HepG2 (cell line): ENCODE measurements around the gene LSM2. TPM values are rescaled to one million over a fixed set of nuclear protein-coding genes. Genes with fewer than 3 reads are reported as not detected.

Experiments
- CC2D1A ChIP-seq: sonication (generic); formaldehyde crosslinking; IDR thresholded peaks from 2 replicates; pipeline ENCODE4 v1.8.1; 2023; ENCODE audit warnings: mild to moderate bottlenecking, missing genetic modification reagents
- EHMT2 ChIP-seq: fragments of 200-600 bp; sonication (generic); IDR thresholded peaks from 2 replicates; pipeline ENCODE4 v1.7.0; 2017; ENCODE audit warnings: antibody characterized with exemption, low read depth, low read length, borderline replicate concordance
- HOXA7 ChIP-seq: sonication (generic); formaldehyde crosslinking; IDR thresholded peaks from 2 replicates; pipeline ENCODE4 v1.8.1; 2022; ENCODE audit warnings: mild to moderate bottlenecking, missing genetic modification reagents, moderate library complexity
- TBX3 ChIP-seq: fragments of 450-650 bp; IDR thresholded peaks from 2 replicates; pipeline ENCODE4 v1.6.1; 2017; ENCODE audit warnings: antibody characterized with exemption, mild to moderate bottlenecking, inconsistent platforms, borderline replicate concordance
- ZNF232 ChIP-seq: sonication (generic); formaldehyde crosslinking; IDR thresholded peaks from 2 replicates; pipeline ENCODE4 v1.4.0; 2020; ENCODE audit warnings: missing genetic modification reagents, borderline replicate concordance
- ZNF317 ChIP-seq: sonication (generic); formaldehyde crosslinking; IDR thresholded peaks from 2 replicates; pipeline ENCODE4 v1.5.0; 2020; ENCODE audit warnings: mild to moderate bottlenecking, missing genetic modification reagents
- ZNF615 ChIP-seq: sonication (generic); formaldehyde crosslinking; IDR thresholded peaks from 2 replicates; pipeline ENCODE4 v1.5.0; 2020; ENCODE audit warnings: mild to moderate bottlenecking, missing genetic modification reagents, borderline replicate concordance
- ZNF737 ChIP-seq: sonication (generic); formaldehyde crosslinking; IDR thresholded peaks from 2 replicates; pipeline ENCODE4 v1.5.0; 2020; ENCODE audit warnings: missing genetic modification reagents, mild to moderate bottlenecking, borderline replicate concordance
- ZNF766 ChIP-seq: sonication (generic); formaldehyde crosslinking; IDR thresholded peaks from 2 replicates; pipeline ENCODE4 v1.5.0; 2020; ENCODE audit warnings: missing genetic modification reagents, borderline replicate concordance
- polyA plus RNA-seq, 8 experiments: library from polyadenylated mRNA; depleted of rRNA in 3 of 8; stranded (reverse) in 7 of 8; unstranded in 1 of 8; fragments of >200 nt; fragmentation: Illumina TruSeq in 4 of 8; extraction: Trizol in 4 of 8; gene quantifications; 2 replicates each; pipeline versions ENCODE4 v1.2.1 to v1.2.3, GENCODE V29; 2011 to 2016; ENCODE audit warnings: low read depth in 4 of 8, missing spikeins in 1 of 8, mixed read lengths in 1 of 8; ENCODE audit not compliant: insufficient read depth in 1 of 8
- total RNA-seq, 5 experiments: library from RNA; depleted of rRNA; stranded (reverse); fragments of >200 nt; fragmentation: Illumina TruSeq; extraction: Trizol; gene quantifications; 2 replicates each; pipeline ENCODE4 v1.2.3, GENCODE V29; 2016; ENCODE audit warnings: low read depth in 1 of 5
- TF ChIP-seq, protein P1 (sequence below): sonication (generic); formaldehyde crosslinking; IDR thresholded peaks from 2 replicates; pipeline ENCODE4 v1.9.0; 2021; ENCODE audit warnings: mild to moderate bottlenecking, missing genetic modification reagents
- TF ChIP-seq, protein P2 (sequence below): sonication (generic); formaldehyde crosslinking; IDR thresholded peaks from 2 replicates; pipeline ENCODE4 v1.4.0; 2020; ENCODE audit warnings: missing genetic modification reagents
- TF ChIP-seq, protein P3 (sequence below): sonication (generic); formaldehyde crosslinking; IDR thresholded peaks from 2 replicates; pipeline ENCODE4 v1.5.0; 2020; ENCODE audit warnings: mild to moderate bottlenecking, missing genetic modification reagents
- TF ChIP-seq, protein P4 (sequence below): IDR thresholded peaks from 2 replicates; pipeline ENCODE4 v1.6.1; 2012; ENCODE audit warnings: low read length, improper control_type of control experiment

The LSM2 gene
- total and polyA plus RNA-seq, 2 of the 13 experiments (the other 11 are each of a cell fraction or from before 2014, with no cell fraction given): 69.4 to 90.5 TPM

DNA sequence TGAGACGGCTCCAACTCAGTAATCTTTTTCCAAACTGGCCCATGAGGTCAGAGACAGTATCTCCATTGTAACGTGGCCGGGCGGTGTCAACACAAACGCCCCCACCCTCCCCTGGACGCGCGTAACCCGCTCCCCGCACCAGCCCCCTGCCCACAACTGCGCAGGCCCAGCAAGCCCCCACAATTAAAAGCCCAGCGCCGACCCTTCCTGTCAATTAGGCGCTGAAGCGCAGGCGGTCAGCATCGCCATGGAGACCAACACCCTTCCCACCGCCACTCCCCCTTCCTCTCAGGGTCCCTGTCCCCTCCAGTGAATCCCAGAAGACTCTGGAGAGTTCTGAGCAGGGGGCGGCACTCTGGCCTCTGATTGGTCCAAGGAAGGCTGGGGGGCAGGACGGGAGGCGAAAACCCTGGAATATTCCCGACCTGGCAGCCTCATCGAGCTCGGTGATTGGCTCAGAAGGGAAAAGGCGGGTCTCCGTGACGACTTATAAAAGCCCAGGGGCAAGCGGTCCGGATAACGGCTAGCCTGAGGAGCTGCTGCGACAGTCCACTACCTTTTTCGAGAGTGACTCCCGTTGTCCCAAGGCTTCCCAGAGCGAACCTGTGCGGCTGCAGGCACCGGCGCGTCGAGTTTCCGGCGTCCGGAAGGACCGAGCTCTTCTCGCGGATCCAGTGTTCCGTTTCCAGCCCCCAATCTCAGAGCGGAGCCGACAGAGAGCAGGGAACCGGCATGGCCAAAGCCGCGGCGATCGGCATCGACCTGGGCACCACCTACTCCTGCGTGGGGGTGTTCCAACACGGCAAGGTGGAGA is 8.5 kb upstream of the LSM2 start, which contains the start of the genes HSPA1A and HSPA1L (continued):
- TF ChIP-seq, protein P1, sequence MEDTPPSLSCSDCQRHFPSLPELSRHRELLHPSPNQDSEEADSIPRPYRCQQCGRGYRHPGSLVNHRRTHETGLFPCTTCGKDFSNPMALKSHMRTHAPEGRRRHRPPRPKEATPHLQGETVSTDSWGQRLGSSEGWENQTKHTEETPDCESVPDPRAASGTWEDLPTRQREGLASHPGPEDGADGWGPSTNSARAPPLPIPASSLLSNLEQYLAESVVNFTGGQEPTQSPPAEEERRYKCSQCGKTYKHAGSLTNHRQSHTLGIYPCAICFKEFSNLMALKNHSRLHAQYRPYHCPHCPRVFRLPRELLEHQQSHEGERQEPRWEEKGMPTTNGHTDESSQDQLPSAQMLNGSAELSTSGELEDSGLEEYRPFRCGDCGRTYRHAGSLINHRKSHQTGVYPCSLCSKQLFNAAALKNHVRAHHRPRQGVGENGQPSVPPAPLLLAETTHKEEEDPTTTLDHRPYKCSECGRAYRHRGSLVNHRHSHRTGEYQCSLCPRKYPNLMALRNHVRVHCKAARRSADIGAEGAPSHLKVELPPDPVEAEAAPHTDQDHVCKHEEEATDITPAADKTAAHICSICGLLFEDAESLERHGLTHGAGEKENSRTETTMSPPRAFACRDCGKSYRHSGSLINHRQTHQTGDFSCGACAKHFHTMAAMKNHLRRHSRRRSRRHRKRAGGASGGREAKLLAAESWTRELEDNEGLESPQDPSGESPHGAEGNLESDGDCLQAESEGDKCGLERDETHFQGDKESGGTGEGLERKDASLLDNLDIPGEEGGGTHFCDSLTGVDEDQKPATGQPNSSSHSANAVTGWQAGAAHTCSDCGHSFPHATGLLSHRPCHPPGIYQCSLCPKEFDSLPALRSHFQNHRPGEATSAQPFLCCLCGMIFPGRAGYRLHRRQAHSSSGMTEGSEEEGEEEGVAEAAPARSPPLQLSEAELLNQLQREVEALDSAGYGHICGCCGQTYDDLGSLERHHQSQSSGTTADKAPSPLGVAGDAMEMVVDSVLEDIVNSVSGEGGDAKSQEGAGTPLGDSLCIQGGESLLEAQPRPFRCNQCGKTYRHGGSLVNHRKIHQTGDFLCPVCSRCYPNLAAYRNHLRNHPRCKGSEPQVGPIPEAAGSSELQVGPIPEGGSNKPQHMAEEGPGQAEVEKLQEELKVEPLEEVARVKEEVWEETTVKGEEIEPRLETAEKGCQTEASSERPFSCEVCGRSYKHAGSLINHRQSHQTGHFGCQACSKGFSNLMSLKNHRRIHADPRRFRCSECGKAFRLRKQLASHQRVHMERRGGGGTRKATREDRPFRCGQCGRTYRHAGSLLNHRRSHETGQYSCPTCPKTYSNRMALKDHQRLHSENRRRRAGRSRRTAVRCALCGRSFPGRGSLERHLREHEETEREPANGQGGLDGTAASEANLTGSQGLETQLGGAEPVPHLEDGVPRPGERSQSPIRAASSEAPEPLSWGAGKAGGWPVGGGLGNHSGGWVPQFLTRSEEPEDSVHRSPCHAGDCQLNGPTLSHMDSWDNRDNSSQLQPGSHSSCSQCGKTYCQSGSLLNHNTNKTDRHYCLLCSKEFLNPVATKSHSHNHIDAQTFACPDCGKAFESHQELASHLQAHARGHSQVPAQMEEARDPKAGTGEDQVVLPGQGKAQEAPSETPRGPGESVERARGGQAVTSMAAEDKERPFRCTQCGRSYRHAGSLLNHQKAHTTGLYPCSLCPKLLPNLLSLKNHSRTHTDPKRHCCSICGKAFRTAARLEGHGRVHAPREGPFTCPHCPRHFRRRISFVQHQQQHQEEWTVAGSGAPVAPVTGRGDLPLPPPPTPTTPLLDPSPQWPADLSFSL (CRISPR knock-in tag): no peak
- peak; percentile 75; the same call in 1 of the 2 replicates for TF ChIP-seq ZNF232 (CRISPR knock-in tag)
- TF ChIP-seq, protein P2, sequence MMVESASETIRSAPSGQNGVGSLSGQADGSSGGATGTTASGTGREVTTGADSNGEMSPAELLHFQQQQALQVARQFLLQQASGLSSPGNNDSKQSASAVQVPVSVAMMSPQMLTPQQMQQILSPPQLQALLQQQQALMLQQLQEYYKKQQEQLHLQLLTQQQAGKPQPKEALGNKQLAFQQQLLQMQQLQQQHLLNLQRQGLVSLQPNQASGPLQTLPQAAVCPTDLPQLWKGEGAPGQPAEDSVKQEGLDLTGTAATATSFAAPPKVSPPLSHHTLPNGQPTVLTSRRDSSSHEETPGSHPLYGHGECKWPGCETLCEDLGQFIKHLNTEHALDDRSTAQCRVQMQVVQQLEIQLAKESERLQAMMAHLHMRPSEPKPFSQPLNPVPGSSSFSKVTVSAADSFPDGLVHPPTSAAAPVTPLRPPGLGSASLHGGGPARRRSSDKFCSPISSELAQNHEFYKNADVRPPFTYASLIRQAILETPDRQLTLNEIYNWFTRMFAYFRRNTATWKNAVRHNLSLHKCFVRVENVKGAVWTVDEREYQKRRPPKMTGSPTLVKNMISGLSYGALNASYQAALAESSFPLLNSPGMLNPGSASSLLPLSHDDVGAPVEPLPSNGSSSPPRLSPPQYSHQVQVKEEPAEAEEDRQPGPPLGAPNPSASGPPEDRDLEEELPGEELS (CRISPR knock-in tag): no peak
- no peak for TF ChIP-seq ZNF737 (CRISPR knock-in tag)
- no peak for TF ChIP-seq HOXA7 (CRISPR knock-in tag)
- TF ChIP-seq ZNF317: peak; percentile 32; the same call in 1 of the 2 replicates
- no peak for TF ChIP-seq CC2D1A (CRISPR knock-in tag)
- TF ChIP-seq, protein P3, sequence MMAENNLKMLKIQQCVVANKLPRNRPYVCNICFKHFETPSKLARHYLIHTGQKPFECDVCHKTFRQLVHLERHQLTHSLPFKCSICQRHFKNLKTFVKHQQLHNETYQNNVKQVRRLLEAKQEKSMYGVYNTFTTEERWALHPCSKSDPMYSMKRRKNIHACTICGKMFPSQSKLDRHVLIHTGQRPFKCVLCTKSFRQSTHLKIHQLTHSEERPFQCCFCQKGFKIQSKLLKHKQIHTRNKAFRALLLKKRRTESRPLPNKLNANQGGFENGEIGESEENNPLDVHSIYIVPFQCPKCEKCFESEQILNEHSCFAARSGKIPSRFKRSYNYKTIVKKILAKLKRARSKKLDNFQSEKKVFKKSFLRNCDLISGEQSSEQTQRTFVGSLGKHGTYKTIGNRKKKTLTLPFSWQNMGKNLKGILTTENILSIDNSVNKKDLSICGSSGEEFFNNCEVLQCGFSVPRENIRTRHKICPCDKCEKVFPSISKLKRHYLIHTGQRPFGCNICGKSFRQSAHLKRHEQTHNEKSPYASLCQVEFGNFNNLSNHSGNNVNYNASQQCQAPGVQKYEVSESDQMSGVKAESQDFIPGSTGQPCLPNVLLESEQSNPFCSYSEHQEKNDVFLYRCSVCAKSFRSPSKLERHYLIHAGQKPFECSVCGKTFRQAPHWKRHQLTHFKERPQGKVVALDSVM (CRISPR knock-in tag): no peak
- TF ChIP-seq, protein P4, sequence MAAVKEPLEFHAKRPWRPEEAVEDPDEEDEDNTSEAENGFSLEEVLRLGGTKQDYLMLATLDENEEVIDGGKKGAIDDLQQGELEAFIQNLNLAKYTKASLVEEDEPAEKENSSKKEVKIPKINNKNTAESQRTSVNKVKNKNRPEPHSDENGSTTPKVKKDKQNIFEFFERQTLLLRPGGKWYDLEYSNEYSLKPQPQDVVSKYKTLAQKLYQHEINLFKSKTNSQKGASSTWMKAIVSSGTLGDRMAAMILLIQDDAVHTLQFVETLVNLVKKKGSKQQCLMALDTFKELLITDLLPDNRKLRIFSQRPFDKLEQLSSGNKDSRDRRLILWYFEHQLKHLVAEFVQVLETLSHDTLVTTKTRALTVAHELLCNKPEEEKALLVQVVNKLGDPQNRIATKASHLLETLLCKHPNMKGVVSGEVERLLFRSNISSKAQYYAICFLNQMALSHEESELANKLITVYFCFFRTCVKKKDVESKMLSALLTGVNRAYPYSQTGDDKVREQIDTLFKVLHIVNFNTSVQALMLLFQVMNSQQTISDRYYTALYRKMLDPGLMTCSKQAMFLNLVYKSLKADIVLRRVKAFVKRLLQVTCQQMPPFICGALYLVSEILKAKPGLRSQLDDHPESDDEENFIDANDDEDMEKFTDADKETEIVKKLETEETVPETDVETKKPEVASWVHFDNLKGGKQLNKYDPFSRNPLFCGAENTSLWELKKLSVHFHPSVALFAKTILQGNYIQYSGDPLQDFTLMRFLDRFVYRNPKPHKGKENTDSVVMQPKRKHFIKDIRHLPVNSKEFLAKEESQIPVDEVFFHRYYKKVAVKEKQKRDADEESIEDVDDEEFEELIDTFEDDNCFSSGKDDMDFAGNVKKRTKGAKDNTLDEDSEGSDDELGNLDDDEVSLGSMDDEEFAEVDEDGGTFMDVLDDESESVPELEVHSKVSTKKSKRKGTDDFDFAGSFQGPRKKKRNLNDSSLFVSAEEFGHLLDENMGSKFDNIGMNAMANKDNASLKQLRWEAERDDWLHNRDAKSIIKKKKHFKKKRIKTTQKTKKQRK: no peak
- TF ChIP-seq TBX3: no peak
- no peak for TF ChIP-seq ZNF766 (CRISPR knock-in tag)
- TF ChIP-seq EHMT2: no peak
- no peak for TF ChIP-seq ZNF615 (CRISPR knock-in tag)
